Left lung (tissue), 10 donors: ENCODE results near the gene TINAGL1. TPM values are rescaled to one million over a fixed set of nuclear protein-coding genes. Genes with fewer than 3 reads are reported as not detected.

Source experiments
- ATAC-seq: fragments of 200-7000 bp; cut with Tn5 transposase; one replicate; pipeline ENCODE4 v1.9.1; 2020; ENCODE audit warnings: moderate library complexity
- DNase-seq, 4 donors: peaks; one replicate each; pipeline ENCODE4 v3.0.0-alpha.2; 2013 to 2020
- H3K27ac ChIP-seq, 2 donors: fragments of 200-600 bp; sonication (generic) in 1 of 2; one replicate each; pipeline versions ENCODE4 v1.5.0 to v1.8.0; 2020 to 2021
- H3K27me3 ChIP-seq, 2 donors: fragments of 200-600 bp; sonication (generic) in 1 of 2; one replicate each; pipeline versions ENCODE4 v1.5.0 to v1.8.0; 2020 to 2021
- H3K36me3 ChIP-seq, 2 donors: fragments of 200-600 bp; sonication (generic) in 1 of 2; one replicate each; pipeline versions ENCODE4 v1.5.0 to v1.8.0; 2020 to 2021
- H3K4me1 ChIP-seq, 2 donors: fragments of 200-600 bp; one replicate each; pipeline ENCODE4 v1.8.0; 2021
- H3K4me3 ChIP-seq, 2 donors: fragments of 200-600 bp; sonication (generic) in 1 of 2; one replicate each; pipeline versions ENCODE4 v1.5.0 to v1.8.0; 2020 to 2021; ENCODE audit warnings: mild to moderate bottlenecking in 1 of 2
- H3K9me3 ChIP-seq, 2 donors: fragments of 200-600 bp; sonication (generic) in 1 of 2; one replicate each; pipeline versions ENCODE4 v1.5.0 to v1.8.0; 2020 to 2021
- intact Hi-C, 2 donors: fragments of 100-400 bp; cut with DNase I; formaldehyde crosslinking; loops; one replicate each; pipeline versions ENCODE4 v1.11.2 to v1.14.2; 2022
- polyA plus RNA-seq, 6 donors: library from polyadenylated mRNA; unstranded; fragments of 120-200 nt; gene quantifications; one replicate each; pipeline ENCODE4 v1.2.1, GENCODE V29; 2013; ENCODE audit not compliant: insufficient read length in 6 of 6
- total RNA-seq, 2 donors: library from RNA; stranded (reverse); fragmentation: NEBNext Ultra II Directional; extraction: Animal tissue kit (Norgen Biotek cat#: 25700); gene quantifications; one replicate each; pipeline ENCODE4 v1.2.1, GENCODE V29; 2021
- TF ChIP-seq, protein P1 (sequence below), 2 donors: fragments of 200-600 bp; sonication (generic) in 1 of 2; IDR thresholded peaks; one replicate each; pipeline versions ENCODE4 v1.5.0 to v1.8.0; 2021; ENCODE audit warnings: antibody characterized with exemption in 2 of 2
- donor health status: DM: no; HTN: yes; CAD: no.
- donor health status: DM: no; HTN: no; CAD: no.

TINAGL1 gene
- total and polyA plus RNA-seq, 8 donors: 34.0 to 106 (median 48.9) TPM

DNA sequence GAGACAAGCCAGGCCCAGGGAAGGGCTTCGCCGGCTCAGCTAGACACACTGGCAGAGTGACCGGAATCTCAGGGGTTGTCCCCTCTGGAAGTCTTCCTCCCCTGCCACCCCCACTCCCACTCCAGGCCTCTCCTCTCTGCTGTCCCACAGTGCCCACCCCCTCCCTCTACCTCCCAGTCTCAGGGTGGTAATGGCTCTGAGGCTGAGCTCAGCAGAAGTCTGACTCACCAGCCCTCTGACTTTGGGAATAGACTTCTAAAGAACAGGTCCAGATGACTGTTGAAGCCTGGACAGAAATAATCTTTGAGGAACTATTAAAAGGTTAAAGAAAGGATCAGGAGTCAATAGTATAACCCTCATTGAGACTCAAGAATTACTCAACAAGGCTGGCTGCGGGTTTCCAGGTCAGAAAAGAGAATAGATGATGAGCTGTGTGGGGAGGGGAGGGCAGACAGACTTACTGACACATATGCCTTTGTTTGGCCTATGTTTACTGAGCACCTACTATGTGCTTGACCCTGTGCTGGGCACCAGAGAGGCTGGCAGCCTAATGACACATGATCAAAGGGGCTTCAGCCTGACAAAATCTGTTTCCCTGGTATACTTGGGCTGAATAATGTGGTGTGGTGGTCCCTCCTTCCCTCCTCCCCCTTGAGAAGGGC is 49.4 kb downstream of the TINAGL1 start:
- H3K27me3 ChIP-seq: no peaks in the 10 kb centered on the region
- TF ChIP-seq, protein P1, sequence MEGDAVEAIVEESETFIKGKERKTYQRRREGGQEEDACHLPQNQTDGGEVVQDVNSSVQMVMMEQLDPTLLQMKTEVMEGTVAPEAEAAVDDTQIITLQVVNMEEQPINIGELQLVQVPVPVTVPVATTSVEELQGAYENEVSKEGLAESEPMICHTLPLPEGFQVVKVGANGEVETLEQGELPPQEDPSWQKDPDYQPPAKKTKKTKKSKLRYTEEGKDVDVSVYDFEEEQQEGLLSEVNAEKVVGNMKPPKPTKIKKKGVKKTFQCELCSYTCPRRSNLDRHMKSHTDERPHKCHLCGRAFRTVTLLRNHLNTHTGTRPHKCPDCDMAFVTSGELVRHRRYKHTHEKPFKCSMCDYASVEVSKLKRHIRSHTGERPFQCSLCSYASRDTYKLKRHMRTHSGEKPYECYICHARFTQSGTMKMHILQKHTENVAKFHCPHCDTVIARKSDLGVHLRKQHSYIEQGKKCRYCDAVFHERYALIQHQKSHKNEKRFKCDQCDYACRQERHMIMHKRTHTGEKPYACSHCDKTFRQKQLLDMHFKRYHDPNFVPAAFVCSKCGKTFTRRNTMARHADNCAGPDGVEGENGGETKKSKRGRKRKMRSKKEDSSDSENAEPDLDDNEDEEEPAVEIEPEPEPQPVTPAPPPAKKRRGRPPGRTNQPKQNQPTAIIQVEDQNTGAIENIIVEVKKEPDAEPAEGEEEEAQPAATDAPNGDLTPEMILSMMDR (IDR thresholded peaks at IDR 0.05): no peak
- ATAC-seq: no peak
- H3K27ac ChIP-seq: peak overlapping the region in 1 of 2 donors; percentile 47
- H3K4me3 ChIP-seq: no peak overlapping the region
- peaks cover 21 to 23% of the 10 kb centered on the region in 2 donors for H3K4me1 ChIP-seq
- peaks cover 0 to 56% of the 10 kb centered on the region in 2 donors for H3K36me3 ChIP-seq
- DNase-seq: no peak
- no peaks in the 10 kb centered on the region for H3K9me3 ChIP-seq
- intact Hi-C loops: no loop called here

- TF ChIP-seq, protein P1 (IDR thresholded peaks at IDR 0.05): no peak
- no peaks in the 10 kb centered on the region for H3K9me3 ChIP-seq
- DNase-seq (no peak), ATAC-seq (no peak)
- H3K4me3 ChIP-seq: no peak overlapping the region
- H3K4me1 ChIP-seq: peaks cover 21 to 23% of the 10 kb centered on the region in 2 donors
- peaks cover 0 to 65% of the 10 kb centered on the region in 2 donors for H3K36me3 ChIP-seq
- no peaks in the 10 kb centered on the region for H3K27me3 ChIP-seq
- intact Hi-C loops: no loop called here
- peak overlapping the region in 1 of 2 donors; percentile 47 for H3K27ac ChIP-seq
Observed at GRCh38 chr1:31626223-31627207, 50.2 kb downstream of the TINAGL1 start.

- intact Hi-C loops: no loop called here
- TF ChIP-seq, protein P1 (IDR thresholded peaks at IDR 0.05): no peak
- H3K4me1 ChIP-seq: peaks cover 21 to 23% of the 10 kb centered on the region in 2 donors
- H3K27me3 ChIP-seq: no peaks in the 10 kb centered on the region
- DNase-seq (peak in 2 of 4 donors; percentile 75 to 84), ATAC-seq (peak; percentile 74)
- H3K36me3 ChIP-seq: peaks cover 0 to 74% of the 10 kb centered on the region in 2 donors
- no peak overlapping the region for H3K4me3 ChIP-seq
- H3K9me3 ChIP-seq: no peaks in the 10 kb centered on the region
- H3K27ac ChIP-seq: peak overlapping the region; percentile 47 to 64
Observed at GRCh38 chr1:31627301-31627929, 51.1 kb downstream of the TINAGL1 start.

GRCh38 chr1:31627930-31628559 is 51.7 kb downstream of the TINAGL1 start:
- TF ChIP-seq, protein P1 (IDR thresholded peaks at IDR 0.05): no peak
- Histone ChIP-seq H3K4me1 (peaks cover 21 to 23% of the 10 kb centered on the region in 2 donors), H3K27ac (peak overlapping the region; percentile 47 to 64), H3K27me3 (no peaks in the 10 kb centered on the region), H3K4me3 (no peak overlapping the region), H3K9me3 (no peaks in the 10 kb centered on the region), H3K36me3 (peaks cover 0 to 80% of the 10 kb centered on the region in 2 donors)
- intact Hi-C loops: no loop called here
- ATAC-seq (peak; percentile 85), DNase-seq (peak; percentile 15 to 79 (median 72))
